ENCODE results near the gene ATN1.

Gene ATN1

GRCh38 chr12:6928703-6929407 lies 1.1 kb downstream of the ATN1 start:
- no peak for DNase-seq

GRCh38 chr12:6929466-6930452 lies 2.0 kb downstream of the ATN1 start:
- DNase-seq: no peak

- no peak for DNase-seq
These were observed 5.0 kb downstream of the ATN1 start for GRCh38 chr12:6932766-6933165.

GRCh38 chr12:6934110-6934509 lies 6.4 kb downstream of the ATN1 start:
- no peak for DNase-seq

GRCh38 chr12:6935371-6936193 lies 7.8 kb downstream of the ATN1 start:
- no peak for DNase-seq

GRCh38 chr12:6936194-6936635 lies 8.5 kb downstream of the ATN1 start:
- DNase-seq: no peak

- DNase-seq: no peak
These were observed 9.1 kb downstream of the ATN1 start for GRCh38 chr12:6936636-6937480.

GRCh38 chr12:6937481-6938352 lies 10.0 kb downstream of the ATN1 start:
- peak; percentile 78 to 80 for DNase-seq

- DNase-seq: no peak
These were observed 10.8 kb downstream of the ATN1 start for GRCh38 chr12:6938353-6939190.

GRCh38 chr12:6939191-6939540 lies 11.4 kb downstream of the ATN1 start:
- no peak for DNase-seq

- no peak for DNase-seq
These were observed 13.5 kb downstream of the ATN1 start for GRCh38 chr12:6941267-6941666.

GRCh38 chr12:6941782-6942181 lies 14.0 kb downstream of the ATN1 start:
- DNase-seq: no peak

GRCh38 chr12:6942331-6942665 lies 14.5 kb downstream of the ATN1 start:
- DNase-seq: no peak

GRCh38 chr12:6943389-6943721 lies 15.6 kb downstream of the ATN1 start:
- DNase-seq: peak; percentile 56 to 61

GRCh38 chr12:6943722-6944380 lies 16.1 kb downstream of the ATN1 start, which contains the start of the genes C12orf57 and RNU7-1:
Gene C12orf57 (plus strand): TSS chr12:6944022. CDS start chr12:6944122, 100 bp downstream.
Gene RNU7-1 (plus strand): TSS chr12:6943816.
- DNase-seq: peak; percentile 80 to 93

GRCh38 chr12:6944381-6945186 lies 16.8 kb downstream of the ATN1 start:
- DNase-seq: peak; percentile 72 to 73

- DNase-seq: no peak
These were observed 17.9 kb downstream of the ATN1 start for GRCh38 chr12:6945613-6946012.

GRCh38 chr12:6946033-6946919 lies 18.5 kb downstream of the ATN1 start:
- peak; percentile 61 to 81 for DNase-seq
